Measurements from ENCODE around the gene CPO.

GRCh38 chr2:206942592-206943478, 3.5 kb downstream of the CPO start:
- TF ChIP-seq EZH2 (IDR thresholded peaks at IDR 0.05) (no peak), POLR2AphosphoS5 (IDR thresholded peaks at IDR 0.05; ENCODE audit: borderline replicate concordance, low read depth, low read length) (no peak), FOXP2 (optimal IDR thresholded peaks at IDR 0.05; ENCODE audit: control extremely low read depth, extremely low read length, insufficient read depth) (no peak)

Data from SK-N-MC (cell line).